NCI-H1417 (cell line): ENCODE data around the gene CACNA1I.

Source experiments
- DNase-seq, 3 experiments: peaks; one replicate each; lab custom pipeline; 2025; lab: John Stamatoyannopoulos, UW

Gene CACNA1I

DNA sequence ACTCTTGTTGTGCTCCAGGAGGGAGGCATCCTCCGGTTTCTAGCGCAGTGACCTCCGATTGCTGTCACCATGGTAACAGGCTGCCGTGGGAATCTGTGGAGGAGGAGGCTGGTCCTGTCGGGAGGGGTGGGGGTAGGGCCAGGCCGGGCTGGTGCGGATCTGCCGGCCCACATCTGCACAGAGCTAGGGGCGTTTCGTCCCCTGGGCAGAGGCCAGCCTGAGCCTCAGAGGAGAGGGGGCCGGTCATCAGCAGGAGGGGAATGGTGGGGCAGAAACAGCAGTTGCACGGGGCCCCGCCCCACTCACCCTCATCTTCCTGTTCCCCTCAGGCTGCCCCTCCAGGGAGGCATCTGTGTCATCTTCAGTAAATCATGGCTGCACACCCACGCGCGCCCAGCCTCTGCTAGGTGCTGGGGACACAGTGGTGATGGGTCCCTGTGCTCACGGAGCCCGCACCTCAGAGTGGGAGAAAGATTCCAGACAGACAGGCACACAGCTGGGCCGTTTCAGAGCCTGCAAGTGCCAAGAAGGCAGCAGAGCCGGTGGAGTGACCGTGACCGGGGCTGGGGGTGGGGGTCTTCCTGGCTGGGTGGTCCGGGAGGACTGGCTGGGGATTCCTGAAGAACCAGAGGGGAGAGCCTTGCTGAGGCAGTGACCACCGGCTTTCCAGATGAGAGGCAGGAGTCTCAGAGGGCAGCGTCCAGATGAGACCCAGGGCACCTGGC lies 120.5 kb downstream of the CACNA1I start:
- DNase-seq: peak in 2 of 3 experiments; percentile 39 to 74

DNA sequence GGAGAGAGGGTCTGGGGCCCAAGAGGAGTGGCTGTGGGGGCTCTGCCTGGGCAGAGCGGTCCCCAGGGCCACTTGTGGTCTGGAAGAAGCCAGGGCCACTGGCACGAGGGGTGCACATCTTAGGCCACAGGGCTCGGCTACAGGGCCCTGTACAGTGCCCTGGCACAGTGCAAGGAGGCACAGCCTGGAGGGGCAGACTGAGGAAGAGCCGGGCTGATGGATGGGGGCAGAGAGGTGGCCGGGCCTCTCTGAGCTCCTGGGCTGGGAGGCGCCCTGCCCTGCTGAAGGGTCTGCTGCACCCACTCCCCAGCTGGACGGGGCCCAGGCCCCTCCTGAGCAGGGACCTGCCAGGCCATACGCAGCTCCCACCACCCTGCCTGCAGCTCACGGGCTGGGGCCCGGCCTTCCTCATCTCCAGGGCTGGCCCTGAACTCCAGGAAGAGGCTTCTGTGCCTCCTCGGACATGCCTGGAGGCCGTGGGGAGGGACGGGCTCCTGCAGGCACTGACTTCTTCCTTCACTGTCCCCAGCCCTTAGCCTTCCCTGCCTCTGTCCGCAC lies 123.5 kb downstream of the CACNA1I start:
- DNase-seq: no peak

DNA sequence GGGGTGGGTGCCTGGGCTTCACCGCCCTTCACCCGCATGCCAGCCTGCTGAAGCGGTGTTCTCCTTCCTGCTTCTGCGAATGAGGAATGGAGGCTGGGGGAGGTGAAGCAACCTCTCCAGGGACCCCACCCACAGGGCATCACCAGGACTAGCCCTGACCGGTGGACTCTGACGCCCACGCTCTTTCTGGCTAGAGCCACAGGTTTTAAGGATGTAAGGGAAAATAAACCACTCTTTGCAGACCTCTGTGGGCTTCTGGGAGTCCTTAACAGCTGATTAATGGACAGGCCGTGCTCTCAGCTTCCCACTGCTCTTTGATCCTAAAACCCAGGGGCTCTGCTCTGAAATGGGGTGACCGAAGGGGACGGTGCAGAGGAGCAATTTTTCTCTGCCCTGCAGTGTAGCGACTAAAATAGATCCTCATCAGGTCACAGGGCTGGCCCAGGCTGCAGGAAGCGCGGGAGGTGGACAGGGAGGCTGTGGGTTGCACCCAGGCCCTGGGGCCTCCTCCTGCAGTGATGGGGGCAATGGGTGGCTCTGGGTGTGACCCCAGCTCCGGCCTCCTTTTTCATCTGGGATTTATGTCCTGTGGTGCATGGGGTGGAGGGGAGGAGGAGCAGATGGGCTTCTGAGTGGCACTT lies 127.4 kb downstream of the CACNA1I start:
- DNase-seq: peak in 1 of 3 experiments; percentile 1

DNA sequence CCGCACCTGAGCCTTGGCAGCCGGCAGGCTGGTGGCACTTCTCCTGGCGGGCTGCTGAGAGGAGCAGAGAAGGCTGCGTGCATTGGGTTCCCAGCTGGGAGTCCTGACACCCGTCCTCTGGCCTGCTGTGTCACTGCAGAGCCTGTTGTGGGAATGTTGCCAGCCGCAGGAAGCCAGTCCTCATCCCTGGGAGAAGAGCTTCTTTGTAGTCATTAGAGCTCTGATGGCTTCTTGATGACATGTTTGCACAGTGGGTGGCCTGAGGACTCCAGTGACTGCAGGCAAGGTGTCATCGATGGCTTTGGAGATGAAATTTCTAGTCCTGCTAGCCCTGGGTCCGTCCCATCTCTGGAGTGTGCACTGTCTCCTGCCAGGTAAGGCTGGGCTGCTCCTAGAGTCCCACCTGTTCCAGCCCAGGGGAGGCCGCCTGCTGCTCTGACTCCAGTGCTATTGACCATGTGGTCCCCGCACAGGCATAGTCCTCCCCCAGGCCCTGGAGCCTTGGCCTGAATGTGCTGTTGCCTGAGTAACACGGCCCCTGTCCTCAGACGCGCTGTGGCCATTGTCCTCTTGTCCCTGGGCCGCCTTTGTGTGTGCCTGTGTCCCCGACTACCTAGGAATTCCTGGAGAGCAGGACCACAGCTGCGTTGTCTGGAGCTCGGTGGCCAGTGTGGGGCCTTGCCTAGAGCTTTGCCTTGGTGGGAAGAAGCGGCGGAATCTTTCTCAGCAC lies 129.2 kb downstream of the CACNA1I start:
- peak; percentile 45 to 76 (median 72) for DNase-seq

DNA sequence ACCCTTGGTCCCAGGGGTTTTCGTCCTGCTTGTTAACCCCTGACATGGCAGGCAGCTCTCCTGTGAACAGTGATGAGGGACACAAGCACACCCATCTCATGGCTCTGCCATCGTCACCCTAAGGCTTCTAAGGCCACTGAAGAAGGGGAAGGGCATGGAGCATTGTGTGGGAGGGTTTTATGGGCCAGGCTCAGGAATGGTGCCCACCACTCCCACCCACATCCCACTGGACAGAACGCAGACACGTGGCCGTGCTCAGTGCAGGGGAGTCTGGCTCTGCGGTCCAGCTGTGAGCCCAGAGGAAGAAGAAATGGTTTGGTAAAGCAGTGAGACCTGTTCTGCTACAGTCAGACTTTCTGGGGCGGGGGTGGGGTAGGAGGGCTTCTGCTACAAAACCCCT lies 130.0 kb downstream of the CACNA1I start:
- no peak for DNase-seq

DNA sequence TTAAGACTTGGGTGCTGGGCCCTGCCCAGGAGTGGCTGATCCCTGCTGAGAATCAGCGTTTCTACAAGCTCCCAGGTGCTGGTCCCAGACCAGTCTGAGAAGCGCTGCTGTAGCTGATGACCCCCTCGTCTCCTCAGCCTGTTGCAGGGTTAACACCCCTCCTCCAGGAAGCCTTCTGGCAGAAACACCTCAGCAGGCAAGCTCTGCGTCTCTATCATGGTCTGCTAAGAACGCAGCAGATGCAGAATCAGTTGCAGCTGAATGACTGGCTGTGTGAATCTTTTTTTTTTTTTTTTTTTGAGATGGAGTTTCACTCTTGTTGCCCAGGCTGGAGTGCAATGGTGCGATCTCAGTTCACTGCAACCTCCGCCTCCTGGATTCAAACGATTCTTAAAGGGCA lies 132.5 kb downstream of the CACNA1I start:
- no peak for DNase-seq

DNA sequence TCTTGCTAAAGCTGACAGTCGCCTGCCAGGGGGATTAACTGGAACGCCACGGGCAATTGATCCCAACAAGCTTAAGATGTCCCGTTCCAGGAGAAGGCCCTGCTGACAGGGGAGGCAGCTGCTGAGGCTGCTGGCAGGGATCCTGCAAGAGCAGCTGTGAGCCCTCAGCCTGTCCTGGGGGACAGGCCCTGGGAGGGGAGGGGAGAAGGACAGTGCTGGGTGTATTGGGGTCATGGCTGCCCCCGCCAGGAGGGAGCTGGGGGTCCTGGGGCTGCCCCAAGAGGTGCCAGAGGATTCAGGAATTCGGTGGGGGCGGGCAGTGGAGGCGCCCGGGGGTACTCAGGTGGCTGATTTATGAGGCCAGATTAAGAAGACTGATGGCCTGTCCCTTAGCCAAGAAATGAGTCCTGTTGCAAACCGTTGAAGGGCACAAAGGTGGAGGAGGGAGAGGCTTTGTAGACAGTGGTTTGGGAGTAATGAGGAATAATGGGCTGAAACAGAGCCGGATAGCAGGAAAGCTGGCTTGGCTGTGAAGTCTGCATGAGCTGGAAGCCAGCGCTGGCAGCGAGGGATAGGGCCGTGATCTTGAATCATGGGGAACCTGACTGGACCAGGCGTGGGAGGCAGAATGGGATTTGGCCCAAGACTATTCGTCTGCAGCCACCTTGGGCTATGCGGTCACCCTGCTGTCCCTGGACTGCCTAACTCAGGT lies 133.5 kb downstream of the CACNA1I start:
- DNase-seq: peak in 1 of 3 experiments; percentile 31

DNA sequence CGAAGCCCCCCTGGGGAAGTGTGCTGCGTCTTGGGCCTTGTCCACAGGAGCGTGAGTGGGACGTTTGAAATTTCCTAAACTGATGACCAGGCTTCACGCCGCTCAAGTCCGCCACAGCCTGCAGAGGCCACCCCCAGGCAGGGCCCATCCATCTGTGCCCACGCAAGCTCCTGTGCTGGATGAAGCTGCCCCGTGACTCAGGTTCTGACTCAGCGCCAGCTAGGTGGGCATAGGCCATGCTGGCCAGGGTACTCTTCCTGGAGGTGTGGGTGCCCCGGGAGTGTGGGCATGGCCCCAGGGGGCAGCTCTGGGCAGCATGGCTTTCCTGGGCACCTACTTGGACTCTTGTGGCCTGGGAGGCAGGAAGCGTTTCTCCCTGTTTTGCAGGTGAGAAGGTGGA lies 134.8 kb downstream of the CACNA1I start:
- no peak for DNase-seq

DNA sequence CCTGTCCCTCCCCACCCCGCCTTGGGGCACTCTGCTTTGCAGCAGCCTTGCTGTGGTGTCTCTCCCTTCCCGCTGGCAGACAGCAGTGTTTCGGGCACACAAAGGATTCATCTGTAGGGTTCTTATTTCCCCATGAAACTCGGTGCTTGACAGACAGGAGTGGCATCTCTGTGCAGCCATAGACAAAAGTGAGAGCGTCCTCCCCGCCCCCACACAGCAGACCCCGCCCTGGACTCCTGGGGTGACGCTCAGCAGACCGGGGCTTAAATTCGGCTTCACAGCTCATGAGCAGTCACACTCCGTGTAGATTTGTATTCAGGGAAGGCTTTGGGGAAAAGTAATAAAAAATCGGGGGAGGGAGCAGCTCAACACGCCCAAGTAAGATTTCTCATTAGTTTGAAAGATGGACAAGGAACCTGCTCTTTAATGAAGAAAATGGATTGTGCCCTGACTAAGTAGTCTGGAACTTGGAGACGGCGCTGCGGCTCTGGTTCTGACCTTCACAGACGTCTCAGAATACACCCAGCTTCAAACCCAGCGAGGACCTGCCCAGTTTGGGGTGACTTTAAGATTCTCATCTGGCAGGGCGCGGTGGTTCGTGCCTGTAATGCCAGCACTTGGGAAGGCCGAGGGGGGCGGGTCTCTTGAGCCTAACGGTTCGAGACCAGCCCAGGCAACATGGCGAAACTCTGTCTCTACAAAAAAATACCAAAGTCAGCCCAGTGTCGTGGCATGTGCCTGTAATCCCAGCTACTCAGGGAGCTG lies 136.0 kb downstream of the CACNA1I start:
- peak in 1 of 3 experiments; percentile 59 for DNase-seq

DNA sequence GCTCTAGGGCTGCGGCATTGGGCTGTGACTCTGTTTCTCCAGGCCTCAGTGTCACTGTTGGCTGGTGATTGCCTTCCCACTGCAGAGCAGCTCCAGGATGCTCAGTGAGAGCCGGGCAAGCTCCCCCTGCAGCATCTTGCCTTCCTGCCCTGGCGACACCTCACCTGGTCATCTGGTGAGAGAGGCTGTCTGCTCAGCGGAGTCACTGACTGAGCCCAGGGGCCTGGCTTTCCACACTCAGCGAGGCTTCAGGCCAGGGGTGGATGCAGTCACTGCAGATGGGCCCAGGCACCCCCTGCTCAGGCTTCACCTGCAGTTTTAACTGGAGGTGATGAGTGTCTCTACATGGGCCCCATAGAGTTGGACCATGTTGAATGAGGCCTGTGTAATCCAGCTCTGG lies 136.8 kb downstream of the CACNA1I start:
- DNase-seq: no peak

DNA sequence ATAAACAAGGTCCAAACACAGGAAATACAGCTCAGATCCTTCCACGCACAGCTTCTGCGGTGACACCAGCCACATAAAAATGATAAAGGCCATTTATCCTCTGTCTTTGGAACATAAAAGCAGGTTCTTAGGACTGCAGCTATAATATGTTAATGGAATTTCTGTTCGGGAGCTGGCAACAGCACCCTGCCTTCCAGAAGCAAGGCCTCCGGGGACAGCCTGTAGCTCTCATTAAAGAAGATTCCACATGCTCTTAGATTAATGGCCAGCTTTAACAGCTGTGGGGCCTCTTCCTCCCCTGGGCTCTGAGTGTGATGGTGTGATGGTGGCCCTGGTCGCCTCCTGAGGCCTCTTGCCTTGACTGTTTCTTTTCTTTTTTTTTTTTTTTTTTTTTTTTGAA lies 137.3 kb downstream of the CACNA1I start:
- DNase-seq: no peak

DNA sequence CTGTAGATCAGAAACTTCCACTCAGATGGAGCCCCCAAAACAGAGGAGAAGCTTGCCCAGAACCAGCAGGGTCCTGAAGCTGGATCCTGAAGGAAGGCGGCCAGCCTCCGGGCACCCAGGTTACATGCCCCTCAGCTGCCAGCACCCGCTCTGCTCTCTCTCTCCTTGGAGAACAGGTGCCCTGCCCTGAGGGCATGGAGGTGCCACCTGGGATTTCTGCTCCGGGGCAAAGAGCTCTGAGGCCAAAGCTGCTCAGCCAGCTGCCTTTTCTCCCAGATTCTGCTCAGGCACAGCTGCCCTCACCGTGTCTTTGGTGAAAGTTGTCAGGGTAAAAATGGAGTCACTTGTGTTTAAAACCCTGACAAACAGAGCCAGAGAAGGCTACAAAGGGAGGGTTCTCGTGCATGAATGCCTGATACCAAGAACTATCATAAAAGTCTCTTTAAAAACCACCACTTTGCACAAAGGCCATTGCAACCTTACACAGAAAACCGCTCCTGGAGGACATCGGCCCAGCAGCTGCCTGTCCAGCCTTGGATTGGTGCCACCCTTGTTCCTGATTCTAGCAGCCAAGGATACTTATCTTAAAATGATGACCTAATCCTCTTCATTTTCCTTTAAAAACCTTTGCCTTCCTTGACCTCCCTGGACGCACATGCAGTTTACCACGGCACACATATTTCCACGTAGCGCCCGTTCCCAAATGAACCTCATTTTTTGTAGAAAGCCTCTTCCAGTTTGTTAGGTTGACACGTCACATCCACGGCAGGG lies 140.0 kb downstream of the CACNA1I start:
- peak in 1 of 3 experiments; percentile 29 for DNase-seq

DNA sequence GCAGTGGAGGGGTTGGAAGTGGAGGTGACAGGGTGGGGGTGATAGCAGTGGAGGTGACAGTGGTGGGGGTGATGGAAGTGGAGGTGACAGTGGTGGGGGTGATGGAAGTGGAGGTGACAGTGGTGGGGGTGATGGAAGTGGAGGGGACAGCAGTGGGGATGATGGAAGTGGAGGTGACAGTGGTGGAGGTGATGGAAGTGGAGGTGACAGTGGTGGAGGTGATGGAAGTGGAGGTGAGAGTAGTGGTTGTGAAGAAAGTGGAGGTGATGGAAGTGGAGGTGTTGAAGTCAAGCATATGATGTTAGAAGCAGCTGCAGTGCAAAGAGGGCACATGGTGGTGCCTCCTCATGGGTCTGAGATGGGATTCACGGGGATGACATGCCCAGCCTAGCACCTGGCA lies 141.5 kb downstream of the CACNA1I start:
- no peak for DNase-seq

DNA sequence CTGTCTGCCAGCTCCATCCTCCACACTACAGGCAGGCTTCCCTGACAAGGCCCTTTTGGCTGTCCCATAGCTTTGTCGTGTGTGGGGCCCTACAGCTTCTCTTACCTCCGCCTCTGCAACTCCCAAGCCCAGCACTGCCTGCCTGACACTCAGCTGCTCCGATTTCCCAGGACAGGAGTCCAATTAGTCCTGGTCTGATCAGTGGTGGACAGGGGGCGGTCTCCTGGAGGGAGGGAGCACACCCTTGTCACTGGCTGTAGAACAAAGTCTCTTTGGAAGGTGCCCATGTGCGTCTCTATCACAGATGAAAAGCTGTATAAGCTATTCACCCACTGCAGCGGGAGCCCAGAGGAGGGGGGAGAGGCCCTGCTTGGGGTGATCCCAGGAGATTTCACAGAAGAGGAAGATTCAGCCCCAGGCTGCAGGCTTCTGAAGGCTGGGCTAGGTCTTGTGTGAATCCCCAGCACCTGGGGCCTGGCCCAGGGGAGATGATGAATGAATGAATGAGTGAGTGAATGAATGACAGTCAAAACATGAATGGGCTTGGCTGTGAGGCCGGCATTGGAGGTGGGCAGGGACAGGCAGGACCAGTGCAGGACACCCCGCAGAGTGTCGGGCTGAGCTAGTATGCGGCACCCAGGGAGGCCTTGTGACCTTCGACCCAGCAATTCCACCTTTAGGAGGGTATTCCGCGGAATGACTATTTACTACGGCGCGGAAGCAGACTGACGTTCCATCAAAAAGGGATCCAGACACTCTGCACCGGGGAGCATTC lies 142.4 kb downstream of the CACNA1I start:
- no peak for DNase-seq

DNA sequence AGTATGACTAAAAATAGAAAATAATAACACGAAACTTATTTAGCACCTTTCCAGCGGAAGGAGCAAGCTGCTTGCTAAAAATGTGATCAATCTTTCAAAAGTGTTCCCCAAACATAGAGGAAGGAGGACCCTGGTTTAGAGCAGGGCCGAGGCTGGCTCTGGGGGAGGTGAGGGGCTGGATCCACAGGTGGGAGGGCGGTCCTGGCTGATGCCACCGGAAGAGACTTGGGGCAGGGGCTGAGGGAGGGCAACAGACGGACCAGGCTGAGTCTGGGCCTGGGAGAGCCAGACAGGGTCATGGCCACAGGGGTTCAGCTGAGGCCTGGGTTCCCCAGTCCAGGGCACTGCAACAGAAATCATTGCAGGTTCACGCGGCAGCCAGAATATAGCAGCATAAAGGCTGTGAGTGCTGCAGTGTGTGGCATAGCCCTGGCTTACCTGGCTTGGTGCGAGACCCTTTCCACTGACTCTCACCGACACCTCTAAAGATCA lies 143.3 kb downstream of the CACNA1I start:
- DNase-seq: no peak

DNA sequence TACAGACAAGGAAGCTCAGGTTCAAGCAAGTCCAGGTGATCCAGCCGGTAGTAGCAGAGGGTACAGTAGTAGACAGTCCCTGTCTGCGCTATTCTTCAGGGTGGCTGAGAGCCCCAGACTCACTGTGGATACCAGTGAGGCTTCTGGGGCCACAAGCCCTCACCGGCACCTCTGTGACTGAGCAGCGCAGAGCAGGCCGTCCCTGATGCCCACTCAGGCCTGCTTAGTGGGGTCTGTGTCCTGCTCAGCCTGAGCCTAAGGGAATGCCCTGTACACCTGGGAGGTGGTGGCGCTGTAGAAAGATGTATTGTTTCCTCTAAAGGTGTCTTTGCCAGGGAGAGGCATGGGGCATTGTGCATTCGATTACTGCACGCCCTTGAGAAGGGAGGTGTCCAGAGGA lies 143.8 kb downstream of the CACNA1I start:
- DNase-seq: no peak

DNA sequence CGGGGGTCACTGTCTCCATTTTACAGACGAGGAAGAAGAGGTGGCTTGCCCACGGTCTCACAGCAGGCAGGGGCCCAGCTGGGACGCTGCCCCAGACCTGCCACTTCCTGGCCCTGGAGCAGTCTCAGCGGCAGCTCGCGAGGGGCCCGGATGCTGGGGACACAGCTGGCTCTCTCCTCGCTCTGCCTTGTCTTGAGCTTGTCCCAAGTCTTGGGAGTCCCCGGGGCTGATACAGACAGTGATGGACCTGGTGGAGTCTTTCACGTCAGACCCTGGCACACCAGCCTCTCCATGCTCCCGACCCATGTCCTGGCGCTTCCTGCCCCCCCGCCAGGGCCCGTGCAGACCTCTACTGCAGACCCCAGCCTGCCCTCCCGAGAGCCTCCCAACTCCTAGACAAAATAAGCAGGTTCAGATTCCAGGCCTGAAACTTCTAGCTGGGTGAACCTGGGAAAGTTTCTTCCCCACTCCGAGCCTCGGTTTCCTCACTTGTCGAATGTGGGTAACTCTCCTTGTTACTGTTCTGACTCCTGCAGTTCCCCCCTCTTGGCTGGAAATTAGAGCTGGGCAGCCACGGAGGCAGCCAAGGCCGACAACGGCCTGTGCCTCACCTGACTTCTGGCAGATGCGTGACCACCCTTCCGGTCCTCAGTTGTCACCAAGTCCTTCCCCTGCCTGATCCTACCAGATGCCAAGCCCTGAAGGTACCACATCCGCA lies 145.4 kb downstream of the CACNA1I start:
- DNase-seq: no peak

DNA sequence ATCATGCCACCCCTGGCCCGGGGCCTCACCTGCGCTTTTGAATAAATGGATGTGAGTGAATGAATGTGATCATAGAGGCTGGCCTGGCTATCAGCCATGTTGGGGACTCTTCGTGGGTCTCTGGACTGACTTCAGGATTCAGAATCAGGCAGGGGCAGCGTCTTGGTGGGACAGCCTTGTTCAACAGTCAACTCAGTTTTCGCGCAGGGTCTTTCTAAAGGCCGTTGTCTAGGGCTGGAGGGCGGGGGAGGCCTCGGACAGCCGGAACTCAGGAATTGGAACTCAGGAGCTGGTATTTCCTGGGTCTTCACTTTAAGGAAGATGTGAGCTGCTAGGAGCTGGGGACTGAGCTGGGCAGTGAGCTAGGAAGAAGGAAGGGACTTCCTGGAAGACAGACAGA lies 146.0 kb downstream of the CACNA1I start:
- no peak for DNase-seq

DNA sequence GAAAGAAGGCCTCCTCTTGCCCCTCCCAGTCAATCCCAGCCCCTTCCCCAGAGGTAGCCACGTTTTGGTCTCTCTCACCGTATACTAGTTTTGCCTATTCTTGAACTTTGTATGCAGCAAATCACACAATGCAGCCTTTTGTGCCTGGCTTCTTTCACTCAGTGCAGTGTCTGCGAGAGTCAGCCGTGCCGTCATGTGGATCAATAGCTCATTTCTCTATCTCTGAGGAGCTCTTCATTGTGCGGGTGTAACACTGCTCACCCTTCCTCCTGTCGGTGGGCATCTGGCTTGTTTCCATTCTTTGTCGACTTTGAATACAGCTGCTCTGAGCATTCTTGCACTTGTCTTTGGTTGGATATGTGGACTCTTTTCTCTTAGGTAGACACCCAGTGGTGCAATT lies 146.5 kb downstream of the CACNA1I start:
- DNase-seq: no peak
